Activated T-helper 9 cell treated with anti-CD3 and anti-CD28 coated beads, Interleukin-2, amount 50 U/mL, for 16 hours (primary cell): Measurements from ENCODE around the gene ELL2.

ENCODE experiments used
- DNase-seq: peaks from one replicate; pipeline ENCODE4 v3.0.0-alpha.2; 2020; ENCODE audit warnings: low read depth

ELL2 gene

DNA sequence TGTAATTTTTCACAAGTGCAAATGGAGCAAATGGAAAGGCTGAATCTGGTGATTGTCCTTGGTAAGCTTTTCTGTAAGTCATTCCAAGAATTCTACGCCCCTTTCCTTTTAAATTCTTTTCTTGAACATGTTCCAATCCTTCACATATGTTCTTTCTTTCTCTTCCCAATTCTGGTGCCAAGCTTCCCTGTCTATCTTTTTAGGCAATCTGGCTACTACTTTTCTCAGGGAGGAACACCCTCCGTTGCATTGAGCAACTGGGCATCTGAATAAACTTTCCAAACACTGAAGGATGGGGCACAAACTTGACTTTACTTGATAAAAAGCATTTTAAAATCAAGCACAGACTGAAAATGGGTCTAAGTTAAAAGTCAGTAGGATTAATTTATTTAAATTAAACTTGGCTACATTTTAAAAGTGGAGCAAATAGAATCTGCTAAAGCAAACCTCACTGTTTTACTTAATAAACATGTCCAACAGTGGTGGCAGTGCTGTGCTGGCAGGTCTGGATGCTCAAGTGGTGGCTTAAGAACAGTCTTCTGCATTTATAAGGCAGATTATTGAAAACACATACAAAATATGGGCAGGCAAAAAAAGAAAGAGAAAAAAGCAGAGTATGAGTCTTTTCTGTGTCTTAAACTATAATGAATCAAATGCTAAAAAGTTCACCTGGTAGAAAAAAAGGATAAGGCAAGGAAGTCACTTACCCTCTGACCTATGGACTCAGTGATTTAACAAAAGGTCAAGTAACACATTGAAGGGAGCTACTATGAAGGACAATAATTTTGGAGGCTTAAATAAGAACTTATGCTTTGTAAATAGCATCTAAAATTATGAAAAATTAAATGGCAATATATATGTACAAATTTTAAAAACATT, 5.4 kb downstream of the ELL2 start:
- DNase-seq, result no peak

- no peak for DNase-seq
Measured at GRCh38 chr5:95954716-95955115, 6.9 kb downstream of the ELL2 start.

- no peak for DNase-seq
Measured at GRCh38 chr5:95953021-95953702, 8.5 kb downstream of the ELL2 start.

GRCh38 chr5:95951916-95952315, 9.7 kb downstream of the ELL2 start:
- no peak for DNase-seq

DNA sequence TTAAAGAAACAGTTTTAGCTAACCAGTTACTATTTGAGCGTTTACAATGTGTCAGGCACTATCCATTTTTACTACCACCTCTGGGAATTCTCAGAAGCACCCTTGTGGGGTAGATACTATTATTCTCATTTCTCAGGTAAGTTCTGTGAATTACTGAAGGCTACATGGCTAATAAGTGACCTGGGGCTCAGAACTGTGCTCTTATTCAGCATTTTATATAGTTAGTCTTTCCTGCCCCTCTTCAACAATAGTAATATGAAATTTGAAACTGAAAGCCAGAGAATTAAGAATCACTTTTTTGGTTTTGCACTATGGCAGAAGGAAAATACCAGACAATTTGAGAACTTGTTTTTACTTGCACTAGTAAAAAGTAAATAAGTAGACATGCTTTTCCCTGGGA, 11.8 kb downstream of the ELL2 start:
- DNase-seq, result no peak

- no peak for DNase-seq
Measured at GRCh38 chr5:95948631-95949030, 13.0 kb downstream of the ELL2 start.

GRCh38 chr5:95946451-95946850, 15.2 kb downstream of the ELL2 start:
- DNase-seq, result no peak

DNA sequence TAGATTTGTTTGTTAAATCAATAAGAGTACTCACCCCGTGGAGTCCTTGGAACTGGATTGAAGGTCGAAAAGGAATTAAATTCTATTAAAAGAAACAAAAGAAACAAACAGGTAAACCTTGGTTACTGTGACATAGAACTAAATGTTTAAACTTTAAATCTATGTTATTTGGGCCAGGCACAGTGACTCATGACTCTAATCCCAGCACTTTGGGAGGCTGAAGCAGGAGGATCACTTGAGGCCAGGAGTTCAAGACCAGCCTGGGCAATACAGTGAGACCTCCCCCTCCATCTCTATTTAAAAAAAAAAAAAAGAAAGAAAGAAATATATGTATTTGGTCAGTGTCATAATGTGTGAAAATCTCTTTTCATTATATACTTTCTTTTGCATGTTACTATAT, 18.7 kb downstream of the ELL2 start:
- no peak for DNase-seq

GRCh38 chr5:95942414-95942813, 19.2 kb downstream of the ELL2 start:
- DNase-seq, result no peak

- DNase-seq, result no peak
Measured at GRCh38 chr5:95941756-95942155, 19.9 kb downstream of the ELL2 start.

DNA sequence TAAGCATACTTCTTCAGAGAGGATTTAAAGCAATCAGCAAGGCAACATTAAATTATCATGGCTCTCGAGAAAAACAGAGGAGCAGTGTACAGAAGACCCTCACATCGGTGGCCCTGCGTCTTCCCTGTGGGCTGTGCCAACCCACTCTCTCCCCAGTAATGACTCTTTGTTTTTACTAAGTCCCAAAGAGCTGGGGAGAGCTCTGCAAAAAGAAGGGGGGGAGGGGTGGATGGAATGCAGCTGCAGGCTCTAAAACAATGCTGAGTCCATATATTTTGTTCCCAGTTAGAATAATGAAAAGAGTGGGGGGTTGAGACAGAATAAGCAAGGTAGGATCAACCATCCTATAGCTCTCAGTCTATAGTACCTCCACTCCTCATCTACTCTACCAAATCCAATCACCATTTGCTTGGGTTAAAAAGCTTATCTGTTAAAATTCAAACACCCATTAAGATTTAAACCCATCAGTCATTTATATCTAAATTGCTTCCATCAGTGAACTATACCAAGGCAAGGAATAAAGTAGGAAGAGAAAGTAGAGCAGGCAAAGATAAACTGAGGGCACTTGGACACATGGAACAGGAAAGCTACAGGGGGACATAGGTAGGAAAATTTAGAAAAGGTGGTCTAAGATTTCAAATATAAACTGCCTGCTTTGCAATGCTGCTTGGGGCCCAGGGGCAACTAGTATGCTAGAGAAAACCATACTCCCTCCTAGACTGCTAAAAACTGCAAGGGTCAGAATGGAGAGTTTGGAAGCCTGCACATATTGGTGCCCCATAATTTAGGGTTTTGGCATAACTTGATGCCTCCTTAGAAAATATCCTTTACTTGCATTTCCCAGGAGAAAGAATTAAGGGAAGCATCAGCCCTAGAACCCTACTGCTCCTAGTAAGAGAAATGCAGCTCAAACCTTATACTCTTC, 20.6 kb downstream of the ELL2 start:
- DNase-seq, result no peak

DNA sequence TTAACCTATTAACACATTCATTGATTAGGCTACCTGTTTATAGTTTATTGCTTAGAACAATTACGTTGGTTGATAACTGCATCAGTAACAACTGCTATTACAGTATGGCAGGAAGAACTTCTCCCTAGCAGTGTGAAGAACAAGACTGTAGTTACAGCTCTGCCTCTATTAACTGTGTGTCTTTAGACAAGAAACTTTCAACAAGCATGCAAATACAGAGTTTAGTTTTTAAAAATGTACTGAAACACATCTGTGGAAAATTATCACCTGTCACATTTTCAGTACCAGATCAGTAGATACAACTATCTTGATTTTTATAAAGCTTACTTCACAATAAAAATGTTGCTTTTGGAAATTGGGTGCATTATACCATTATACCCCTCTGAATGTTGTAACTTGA, 22.2 kb downstream of the ELL2 start:
- no peak for DNase-seq

DNA sequence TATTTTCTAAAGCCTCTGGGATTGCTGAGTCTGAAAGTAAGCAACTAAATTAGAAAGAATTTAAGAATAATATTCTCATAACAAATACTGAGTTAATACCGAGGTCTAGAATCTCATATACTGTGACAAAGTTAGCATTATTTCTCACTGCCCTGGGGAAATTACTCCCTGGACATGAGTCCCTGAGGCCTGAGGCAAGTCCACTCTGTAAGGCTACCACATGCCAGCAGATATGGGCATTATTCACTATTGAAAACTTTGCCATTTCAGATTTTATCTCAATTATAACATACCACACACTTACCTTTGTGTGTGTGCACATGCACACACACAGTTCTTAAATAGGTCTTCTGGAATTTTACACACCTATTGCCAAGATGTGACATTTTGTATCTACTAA, 22.9 kb downstream of the ELL2 start:
- no peak for DNase-seq

DNA sequence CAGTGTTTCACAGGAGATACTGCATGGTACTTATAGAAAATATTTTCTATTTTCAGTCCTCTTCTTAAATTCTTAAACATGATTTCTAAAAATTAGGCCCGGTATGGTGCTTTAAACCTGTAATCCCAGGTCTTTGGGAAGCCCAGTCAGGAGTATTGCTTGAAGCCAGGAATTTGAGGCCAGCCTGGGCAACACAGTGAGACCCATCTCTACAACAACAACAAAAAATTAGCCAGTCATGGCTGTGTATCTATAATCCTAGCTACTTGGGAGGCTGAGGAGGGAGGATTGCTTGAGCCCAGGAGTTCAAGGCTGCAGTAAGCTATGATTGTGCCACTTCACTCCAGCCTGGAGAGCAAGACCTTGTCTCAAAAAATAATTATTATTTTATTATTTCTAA, 23.3 kb downstream of the ELL2 start:
- DNase-seq, result no peak

- DNase-seq, result no peak
Measured at GRCh38 chr5:95937607-95938152, 24.0 kb downstream of the ELL2 start.

GRCh38 chr5:95936812-95937397, 24.7 kb downstream of the ELL2 start:
- no peak for DNase-seq

GRCh38 chr5:95935553-95936100, 26.0 kb downstream of the ELL2 start:
- no peak for DNase-seq

- no peak for DNase-seq
Measured at GRCh38 chr5:95934207-95934804, 27.3 kb downstream of the ELL2 start.

DNA sequence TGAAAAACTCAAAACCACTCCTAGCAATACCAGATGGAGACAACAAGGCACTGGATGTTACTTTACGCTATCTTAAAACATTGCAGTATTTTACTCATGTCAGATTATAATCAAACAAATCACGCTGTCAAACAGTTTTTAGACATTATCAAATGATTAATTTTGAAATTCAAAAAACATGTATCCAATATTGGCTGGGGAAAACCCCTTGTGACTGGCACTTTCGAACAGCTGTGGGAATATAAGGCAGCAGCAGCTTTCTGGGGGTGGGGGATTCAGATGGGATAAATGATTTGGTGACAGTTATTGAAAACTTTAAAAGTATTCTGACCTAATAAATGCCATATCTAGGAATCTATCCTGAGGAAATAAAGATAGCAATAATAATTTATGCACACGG, 28.7 kb downstream of the ELL2 start:
- no peak for DNase-seq

DNA sequence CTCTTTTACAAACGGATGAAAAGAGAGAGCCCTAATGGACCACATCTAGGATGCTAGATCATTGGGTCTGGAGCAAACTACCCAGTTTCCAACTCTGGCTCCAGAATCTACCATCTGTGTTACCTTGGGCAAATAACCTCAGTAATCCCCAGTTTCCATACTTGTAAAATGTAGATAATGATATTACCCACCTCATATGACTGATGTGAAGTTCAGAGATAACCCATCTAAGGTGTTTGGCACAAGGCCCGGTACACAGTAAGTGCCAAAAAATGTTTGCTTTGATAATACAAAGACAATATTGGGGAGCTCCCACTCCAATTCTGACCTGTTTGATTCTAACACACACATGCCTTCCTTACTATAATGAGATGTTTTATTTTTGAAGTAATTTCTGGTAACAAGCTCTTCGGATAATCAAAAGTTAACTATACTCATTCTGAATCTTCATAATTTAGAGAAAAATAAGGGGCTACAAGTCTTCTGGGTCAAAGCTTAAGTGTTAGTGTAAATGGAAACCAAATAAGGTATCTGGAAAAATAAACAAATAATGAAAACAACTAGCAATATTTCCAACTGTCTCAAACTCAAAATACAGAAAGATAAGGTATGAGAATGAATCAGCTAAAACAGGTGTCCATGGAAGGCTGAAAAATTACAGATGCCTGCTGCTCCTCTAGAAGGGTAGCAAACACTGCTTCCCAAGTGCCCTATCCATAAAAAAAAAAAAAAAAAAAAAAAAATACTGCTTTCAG, 30.4 kb downstream of the ELL2 start:
- DNase-seq, result no peak
